HG03103 (cell line): Measurements from ENCODE around the gene STYXL2.

ENCODE experiments used
- ATAC-seq: cut with Tn5 transposase; IDR thresholded peaks from one replicate; pipeline ENCODE4 v1.9.1; 2021; ENCODE audit warnings: low read depth; ENCODE audit not compliant: unreplicated experiment

STYXL2 gene

GRCh38 chr1:167105271-167106118, 11.6 kb downstream of the STYXL2 start:
- ATAC-seq, result no peak

- no peak for ATAC-seq
Observed at GRCh38 chr1:167106119-167106461, 12.2 kb downstream of the STYXL2 start.

- no peak for ATAC-seq
Observed at GRCh38 chr1:167107456-167107855, 13.6 kb downstream of the STYXL2 start.

GRCh38 chr1:167109125-167109524, 15.2 kb downstream of the STYXL2 start:
- ATAC-seq, result no peak

- peak; percentile 76 for ATAC-seq
Observed at GRCh38 chr1:167110586-167110985, 16.7 kb downstream of the STYXL2 start.

- no peak for ATAC-seq
Observed at GRCh38 chr1:167111868-167112709, 18.2 kb downstream of the STYXL2 start.

GRCh38 chr1:167114725-167115124, 20.9 kb downstream of the STYXL2 start:
- no peak for ATAC-seq

GRCh38 chr1:167115655-167116054, 21.8 kb downstream of the STYXL2 start:
- ATAC-seq, result no peak

GRCh38 chr1:167116174-167116573, 22.3 kb downstream of the STYXL2 start:
- no peak for ATAC-seq

- ATAC-seq, result no peak
Observed at GRCh38 chr1:167117225-167117624, 23.4 kb downstream of the STYXL2 start.

- ATAC-seq, result no peak
Observed at GRCh38 chr1:167118188-167118587, 24.3 kb downstream of the STYXL2 start.

GRCh38 chr1:167119696-167120095, 25.8 kb downstream of the STYXL2 start:
- no peak for ATAC-seq

GRCh38 chr1:167120899-167121298, 27.0 kb downstream of the STYXL2 start:
- ATAC-seq, result no peak

- no peak for ATAC-seq
Observed at GRCh38 chr1:167121375-167122120, 27.7 kb downstream of the STYXL2 start.

GRCh38 chr1:167122121-167122480, 28.2 kb downstream of the STYXL2 start:
- ATAC-seq, result no peak

GRCh38 chr1:167122568-167122967, 28.7 kb downstream of the STYXL2 start:
- ATAC-seq, result no peak

- ATAC-seq, result no peak
Observed at GRCh38 chr1:167126317-167126716, 32.4 kb downstream of the STYXL2 start.

GRCh38 chr1:167126811-167127210, 32.9 kb downstream of the STYXL2 start:
- no peak for ATAC-seq

GRCh38 chr1:167127236-167127635, 33.4 kb downstream of the STYXL2 start:
- no peak for ATAC-seq

GRCh38 chr1:167127661-167128060, 33.8 kb downstream of the STYXL2 start:
- no peak for ATAC-seq
